HFF-Myc (cell line): ENCODE data around the gene CPZ.

Experiments
- DNase-seq: peaks from one replicate; pipeline ENCODE4 v3.0.0-alpha.2; 2011; ENCODE audit warnings: low read depth; ENCODE audit errors: extremely low read depth
- H3K4me3 ChIP-seq: replicated peaks from 2 replicates; pipeline ENCODE4 v1.5.1; 2011; ENCODE audit warnings: low read depth, mild to moderate bottlenecking, control low read depth, low read length
- TF ChIP-seq, protein P1 (sequence below): IDR thresholded peaks from 2 replicates; pipeline ENCODE4 v1.5.1; 2012; ENCODE audit warnings: mild to moderate bottlenecking, low read depth, low read length, control low read depth; ENCODE audit errors: missing control alignments

CPZ gene

GRCh38 chr4:8665406-8666360 is 73.1 kb downstream of the CPZ start:
- DNase-seq: no peak

DNA sequence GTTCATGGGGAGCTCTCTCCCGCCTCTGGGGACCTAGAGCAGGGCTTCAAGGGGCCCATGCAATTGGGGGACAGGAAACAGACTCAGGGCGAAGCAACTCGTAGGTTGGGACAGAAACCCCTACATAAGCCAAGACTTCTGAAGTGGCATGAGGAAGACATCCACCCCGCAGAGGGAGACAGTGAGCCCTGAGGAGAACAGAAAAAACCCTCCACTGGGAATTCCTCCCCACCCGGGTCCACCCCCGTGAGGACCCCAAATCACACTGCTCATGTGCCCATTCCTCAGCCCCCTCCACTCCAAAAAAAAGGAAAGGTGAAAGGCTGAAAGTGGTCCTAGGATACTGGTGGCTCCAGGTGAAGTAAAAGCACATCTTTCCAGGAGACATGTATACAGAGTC is 74.0 kb downstream of the CPZ start:
- TF ChIP-seq, protein P1, sequence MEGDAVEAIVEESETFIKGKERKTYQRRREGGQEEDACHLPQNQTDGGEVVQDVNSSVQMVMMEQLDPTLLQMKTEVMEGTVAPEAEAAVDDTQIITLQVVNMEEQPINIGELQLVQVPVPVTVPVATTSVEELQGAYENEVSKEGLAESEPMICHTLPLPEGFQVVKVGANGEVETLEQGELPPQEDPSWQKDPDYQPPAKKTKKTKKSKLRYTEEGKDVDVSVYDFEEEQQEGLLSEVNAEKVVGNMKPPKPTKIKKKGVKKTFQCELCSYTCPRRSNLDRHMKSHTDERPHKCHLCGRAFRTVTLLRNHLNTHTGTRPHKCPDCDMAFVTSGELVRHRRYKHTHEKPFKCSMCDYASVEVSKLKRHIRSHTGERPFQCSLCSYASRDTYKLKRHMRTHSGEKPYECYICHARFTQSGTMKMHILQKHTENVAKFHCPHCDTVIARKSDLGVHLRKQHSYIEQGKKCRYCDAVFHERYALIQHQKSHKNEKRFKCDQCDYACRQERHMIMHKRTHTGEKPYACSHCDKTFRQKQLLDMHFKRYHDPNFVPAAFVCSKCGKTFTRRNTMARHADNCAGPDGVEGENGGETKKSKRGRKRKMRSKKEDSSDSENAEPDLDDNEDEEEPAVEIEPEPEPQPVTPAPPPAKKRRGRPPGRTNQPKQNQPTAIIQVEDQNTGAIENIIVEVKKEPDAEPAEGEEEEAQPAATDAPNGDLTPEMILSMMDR: no peak
- DNase-seq: no peak
- H3K4me3 ChIP-seq: no peak overlapping the region

More at GRCh38 chr4:8665406-8666360, 73.1 kb downstream of the CPZ start:
- TF ChIP-seq, protein P1: no peak
- no peak overlapping the region for H3K4me3 ChIP-seq
